Progenitor cell of endocrine pancreas (in vitro differentiated cells): ENCODE data around the gene FBXL13. TPM values are rescaled to one million over a fixed set of nuclear protein-coding genes. Genes with fewer than 3 reads are reported as not detected.

Experiments
- DNase-seq: peaks from one replicate; pipeline ENCODE4 v3.0.0; 2021; ENCODE audit warnings: low spot score; ENCODE audit not compliant: unreplicated experiment
- H3K27ac Mint-ChIP-seq: 2 replicates; pipeline ENCODE4 v1.8.0; 2021; ENCODE audit warnings: mild to moderate bottlenecking, moderate library complexity, mixed read lengths
- H3K27me3 Mint-ChIP-seq: 2 replicates; pipeline ENCODE4 v1.8.0; 2021; ENCODE audit warnings: mixed read lengths
- H3K36me3 Mint-ChIP-seq: 2 replicates; pipeline ENCODE4 v1.8.0; 2022; ENCODE audit warnings: mixed read lengths; ENCODE audit not compliant: insufficient read depth
- H3K4me1 Mint-ChIP-seq: 2 replicates; pipeline ENCODE4 v1.8.0; 2021; ENCODE audit warnings: low read depth, mixed read lengths
- H3K4me3 Mint-ChIP-seq: 2 replicates; pipeline ENCODE4 v1.8.0; 2021; ENCODE audit warnings: low read depth, mild to moderate bottlenecking, moderate library complexity, mixed read lengths
- H3K9me3 Mint-ChIP-seq: 2 replicates; pipeline ENCODE4 v1.8.0; 2021; ENCODE audit warnings: low read depth, mixed read lengths
- total RNA-seq: library from RNA; stranded (reverse); gene quantifications from 2 replicates; pipeline ENCODE4 v1.2.1, GENCODE V29; 2021
- TF ChIP-seq, protein P1 (sequence below): fragments of 200-600 bp; sonication (generic); IDR thresholded peaks from one replicate; pipeline ENCODE4 v1.5.0; 2021; ENCODE audit warnings: antibody characterized with exemption, mild to moderate bottlenecking; ENCODE audit not compliant: unreplicated experiment

FBXL13 gene
- total RNA-seq, 1 donor from 2014 or later, result 9.1 TPM

DNA sequence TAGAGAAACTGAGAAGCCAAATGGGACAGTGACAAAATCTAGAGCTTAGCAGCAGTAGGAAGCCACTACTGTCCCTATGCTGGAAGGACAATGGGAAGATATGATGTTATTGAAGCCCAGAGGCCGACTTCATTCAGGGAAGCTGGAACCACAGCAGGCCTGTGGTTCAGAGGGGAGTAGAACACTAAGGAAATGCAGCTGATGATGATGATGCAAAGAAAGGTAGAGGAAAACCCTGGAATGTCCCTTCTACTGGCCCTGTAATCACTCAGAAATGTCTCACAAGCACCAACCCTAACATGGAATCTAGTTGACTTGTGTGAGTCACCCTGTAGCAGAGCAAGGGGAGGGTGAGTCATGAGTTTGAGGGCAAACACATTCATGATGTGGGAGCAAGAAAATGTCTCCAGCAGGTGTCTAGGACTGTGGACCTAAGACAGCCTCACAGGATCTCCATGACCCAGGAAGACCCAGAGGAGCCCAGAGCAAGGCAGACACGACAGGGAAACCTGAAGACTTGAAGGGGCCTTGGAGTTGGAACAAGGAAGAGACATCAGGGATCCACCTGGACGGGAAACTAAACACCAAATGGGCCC, 198.8 kb downstream of the FBXL13 start:
- peaks cover 2% of the 10 kb centered on the region for H3K36me3 Mint-ChIP-seq
- TF ChIP-seq, protein P1, sequence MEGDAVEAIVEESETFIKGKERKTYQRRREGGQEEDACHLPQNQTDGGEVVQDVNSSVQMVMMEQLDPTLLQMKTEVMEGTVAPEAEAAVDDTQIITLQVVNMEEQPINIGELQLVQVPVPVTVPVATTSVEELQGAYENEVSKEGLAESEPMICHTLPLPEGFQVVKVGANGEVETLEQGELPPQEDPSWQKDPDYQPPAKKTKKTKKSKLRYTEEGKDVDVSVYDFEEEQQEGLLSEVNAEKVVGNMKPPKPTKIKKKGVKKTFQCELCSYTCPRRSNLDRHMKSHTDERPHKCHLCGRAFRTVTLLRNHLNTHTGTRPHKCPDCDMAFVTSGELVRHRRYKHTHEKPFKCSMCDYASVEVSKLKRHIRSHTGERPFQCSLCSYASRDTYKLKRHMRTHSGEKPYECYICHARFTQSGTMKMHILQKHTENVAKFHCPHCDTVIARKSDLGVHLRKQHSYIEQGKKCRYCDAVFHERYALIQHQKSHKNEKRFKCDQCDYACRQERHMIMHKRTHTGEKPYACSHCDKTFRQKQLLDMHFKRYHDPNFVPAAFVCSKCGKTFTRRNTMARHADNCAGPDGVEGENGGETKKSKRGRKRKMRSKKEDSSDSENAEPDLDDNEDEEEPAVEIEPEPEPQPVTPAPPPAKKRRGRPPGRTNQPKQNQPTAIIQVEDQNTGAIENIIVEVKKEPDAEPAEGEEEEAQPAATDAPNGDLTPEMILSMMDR, result no peak
- peaks cover 10% of the 10 kb centered on the region for H3K4me1 Mint-ChIP-seq
- H3K4me3 Mint-ChIP-seq, result no peak overlapping the region
- peak overlapping the region; percentile 70 for H3K27ac Mint-ChIP-seq
- H3K9me3 Mint-ChIP-seq, result no peaks in the 10 kb centered on the region
- H3K27me3 Mint-ChIP-seq, result no peaks in the 10 kb centered on the region
- DNase-seq, result no peak

DNA sequence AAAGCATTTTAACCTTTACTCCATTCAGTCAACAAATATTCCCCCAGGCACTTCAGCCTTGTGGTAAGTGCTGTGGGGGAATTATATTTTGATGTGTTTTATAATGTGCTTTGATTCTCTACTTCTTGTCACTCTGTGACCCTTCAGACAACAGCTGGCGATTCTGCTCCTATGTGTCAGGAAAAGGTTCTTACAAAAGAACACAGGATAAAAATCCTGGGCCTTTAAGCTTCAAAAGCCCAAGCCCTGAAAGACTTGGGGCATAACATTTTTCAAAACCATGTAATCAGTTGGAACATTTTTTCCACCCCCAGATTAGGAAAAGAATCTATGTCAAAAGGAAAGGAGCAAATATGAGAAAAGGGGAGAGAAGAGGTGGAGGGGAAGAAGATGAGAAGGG, 199.6 kb downstream of the FBXL13 start:
- TF ChIP-seq, protein P1, result no peak
- H3K27ac Mint-ChIP-seq, result no peak overlapping the region

DNA sequence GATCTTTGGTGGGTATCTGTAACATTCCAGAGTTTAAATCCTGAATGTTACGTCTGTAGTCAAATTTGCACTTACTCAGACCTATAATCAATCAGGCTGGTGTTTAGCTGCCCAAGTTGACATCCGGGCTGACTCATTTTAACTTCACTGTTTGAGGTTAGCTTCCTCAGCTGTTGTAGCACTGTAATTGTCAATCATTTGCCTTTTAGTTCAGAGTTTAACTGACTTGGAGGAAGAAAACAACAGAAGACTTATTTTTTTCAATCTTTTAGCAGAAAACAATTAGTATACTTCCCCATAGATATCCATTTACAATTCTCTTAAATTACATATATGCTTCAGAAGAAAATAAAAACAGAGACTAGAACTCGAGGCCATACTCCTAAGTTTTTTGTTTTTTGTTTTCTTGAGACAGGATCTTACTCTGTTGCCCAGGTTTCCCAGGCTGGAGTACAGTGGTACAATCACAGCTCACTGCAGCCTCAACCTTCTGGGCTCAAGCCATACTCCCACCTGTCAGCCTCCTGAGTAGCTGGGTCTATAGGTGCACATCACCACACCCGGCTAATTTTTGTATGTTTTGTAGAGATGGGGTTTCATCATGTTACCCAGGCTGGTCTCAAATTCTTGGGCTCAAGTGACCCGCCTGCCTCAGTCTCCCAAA, 200.3 kb downstream of the FBXL13 start:
- no peak overlapping the region for H3K27ac Mint-ChIP-seq

More for the DNA sequence above, 199.6 kb downstream of the FBXL13 start:
- H3K9me3 Mint-ChIP-seq, result no peaks in the 10 kb centered on the region
- H3K36me3 Mint-ChIP-seq, result peaks cover 2% of the 10 kb centered on the region
- peaks cover 10% of the 10 kb centered on the region for H3K4me1 Mint-ChIP-seq
- H3K4me3 Mint-ChIP-seq, result no peak overlapping the region
- DNase-seq, result no peak
- no peaks in the 10 kb centered on the region for H3K27me3 Mint-ChIP-seq

DNA sequence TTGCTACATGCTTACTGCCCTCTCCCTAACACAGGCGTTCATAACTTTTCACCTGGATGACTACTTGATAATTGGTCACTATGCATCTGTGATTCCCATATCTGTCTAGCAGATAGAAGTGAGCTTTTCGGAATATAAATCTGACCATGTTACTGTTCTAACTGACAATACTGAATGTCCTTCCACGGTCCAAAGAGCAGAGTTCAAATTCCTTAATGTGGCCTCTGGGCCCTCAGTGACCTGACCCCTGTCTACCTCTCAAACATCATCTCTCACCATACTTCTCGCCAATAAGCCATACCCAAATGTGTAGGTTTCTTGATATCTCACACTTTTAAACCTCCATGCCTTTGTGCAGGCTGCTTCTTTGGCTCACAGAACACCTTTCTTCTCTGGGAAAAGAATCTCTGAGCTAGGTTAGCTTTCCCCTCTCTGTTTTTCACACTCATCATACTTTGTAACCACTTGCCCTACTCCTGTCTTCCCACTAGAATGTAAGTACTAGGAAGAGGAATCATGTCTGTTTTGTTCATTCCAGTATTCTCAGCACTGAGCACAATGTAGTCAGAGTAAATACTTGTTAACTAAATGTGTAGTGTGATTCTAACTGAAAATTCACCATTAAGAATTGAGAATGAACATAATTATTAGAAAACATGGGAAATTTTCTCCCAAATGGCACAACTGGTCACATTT, 201.0 kb downstream of the FBXL13 start:
- Mint-ChIP-seq H3K27ac (peak overlapping the region; percentile 72), H3K4me1 (peaks cover 13% of the 10 kb centered on the region)

More for the DNA sequence above, 200.3 kb downstream of the FBXL13 start:
- peaks cover 2% of the 10 kb centered on the region for H3K36me3 Mint-ChIP-seq
- H3K4me1 Mint-ChIP-seq, result peaks cover 10% of the 10 kb centered on the region
- no peaks in the 10 kb centered on the region for H3K9me3 Mint-ChIP-seq
- TF ChIP-seq, protein P1, result no peak
- no peaks in the 10 kb centered on the region for H3K27me3 Mint-ChIP-seq
- no peak overlapping the region for H3K4me3 Mint-ChIP-seq
- DNase-seq, result no peak

DNA sequence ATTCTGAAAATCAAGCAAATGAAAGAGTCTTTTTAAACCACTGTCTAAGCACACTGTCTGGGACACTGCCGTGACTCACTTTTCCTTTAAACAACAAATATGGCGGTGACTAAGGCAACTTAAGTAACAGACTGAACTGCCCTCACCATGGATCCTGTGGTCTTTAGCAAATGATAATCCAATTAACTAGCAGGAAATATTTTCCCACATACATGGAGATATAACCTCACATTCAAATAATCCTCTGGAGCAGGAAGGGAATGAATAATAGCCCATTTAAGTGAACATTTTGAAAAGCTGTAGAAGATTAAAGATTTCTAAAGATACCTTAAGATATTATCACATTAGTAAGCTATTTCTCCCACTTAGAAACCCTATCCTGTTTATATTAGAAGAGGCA, 202.1 kb downstream of the FBXL13 start:
- Mint-ChIP-seq H3K4me3 (no peak overlapping the region), H3K4me1 (peaks cover 13% of the 10 kb centered on the region), H3K9me3 (no peaks in the 10 kb centered on the region), H3K27me3 (no peaks in the 10 kb centered on the region), H3K27ac (no peak overlapping the region), H3K36me3 (peaks cover 4% of the 10 kb centered on the region)
- TF ChIP-seq, protein P1, result no peak
- DNase-seq, result no peak

More for the DNA sequence above, 201.0 kb downstream of the FBXL13 start:
- TF ChIP-seq, protein P1, result no peak
- DNase-seq, result no peak
- Mint-ChIP-seq H3K9me3 (no peaks in the 10 kb centered on the region), H3K4me3 (no peak overlapping the region), H3K36me3 (peaks cover 4% of the 10 kb centered on the region), H3K27me3 (no peaks in the 10 kb centered on the region)
